K562 (cell line): ENCODE data around the gene ACTRT3. TPM values are rescaled to one million over a fixed set of nuclear protein-coding genes. Genes with fewer than 3 reads are reported as not detected.

Experiments
- ARID3B ChIP-seq: fragments of 250-450 bp; sonication (Bioruptor Pico); IDR thresholded peaks from 2 replicates; pipeline ENCODE4 v1.4.0; 2020; ENCODE audit warnings: borderline replicate concordance
- BRF1 ChIP-seq: IDR thresholded peaks from 3 replicates; pipeline ENCODE4 v1.6.1; 2011; ENCODE audit warnings: borderline replicate concordance, mild to moderate bottlenecking; ENCODE audit not compliant: insufficient read length; ENCODE audit errors: extremely low read depth
- CREBBP ChIP-seq: IDR thresholded peaks from one replicate; pipeline ENCODE4 v1.6.1; 2012; ENCODE audit warnings: low read depth, mild to moderate bottlenecking, control low read depth, inconsistent platforms, low read length
- EGR1 ChIP-seq: fragments of 450-650 bp; conservative IDR thresholded peaks from 2 replicates; pipeline ENCODE4 v1.6.1; 2017; ENCODE audit warnings: mild to moderate bottlenecking
- ETS2 ChIP-seq: IDR thresholded peaks from 2 replicates; pipeline ENCODE4 v1.6.1; 2016; ENCODE audit warnings: borderline replicate concordance, missing genetic modification characterization, mild to moderate bottlenecking, moderate library complexity, missing compliant biosample characterization; ENCODE audit not compliant: poor library complexity, severe bottlenecking
- FOXA3 ChIP-seq, 2 experiments: fragments of 450-650 bp in 1 of 2; sonication (generic) in 1 of 2; formaldehyde crosslinking; IDR thresholded peaks in 1 of 2; conservative IDR thresholded peaks in 1 of 2; 2 replicates each; pipeline versions ENCODE4 v1.4.0 to v1.8.0; 2020 to 2022; ENCODE audit warnings: mild to moderate bottlenecking in 2 of 2, missing genetic modification reagents in 1 of 2
- HCFC1 ChIP-seq: IDR thresholded peaks from 2 replicates; pipeline ENCODE4 v1.6.1; 2012; ENCODE audit warnings: low read depth, low read length, improper control_type of control experiment
- HMG20A ChIP-seq: fragments of 450-650 bp; formaldehyde crosslinking; conservative IDR thresholded peaks from 2 replicates; pipeline ENCODE4 v1.4.0; 2020; ENCODE audit warnings: mild to moderate bottlenecking, mixed read lengths
- JUND ChIP-seq, 2 experiments: IDR thresholded peaks; 2 replicates in 1 of 2; 3 replicates in 1 of 2; pipeline ENCODE4 v1.6.1; 2011; ENCODE audit warnings: borderline replicate concordance in 2 of 2, low read depth in 2 of 2, low read length in 2 of 2, improper control_type of control experiment in 1 of 2, missing biosample characterization in 1 of 2, missing genetic modification characterization in 1 of 2, missing genetic modification reagents in 1 of 2
- SIX5 ChIP-seq, 2 experiments: IDR thresholded peaks; 2 replicates each; pipeline ENCODE4 v1.6.1; 2011; ENCODE audit warnings: low read length in 2 of 2, borderline replicate concordance in 1 of 2, low read depth in 1 of 2, mild to moderate bottlenecking in 1 of 2, moderate library complexity in 1 of 2; ENCODE audit not compliant: insufficient read depth in 1 of 2
- SMAD3 ChIP-seq: fragments of 450-650 bp; formaldehyde crosslinking; conservative IDR thresholded peaks from 2 replicates; pipeline ENCODE4 v1.4.0; 2020; ENCODE audit warnings: mild to moderate bottlenecking
- STAT6 ChIP-seq: sonication (generic); formaldehyde crosslinking; IDR thresholded peaks from 2 replicates; pipeline ENCODE4 v1.8.1; 2023; ENCODE audit warnings: mild to moderate bottlenecking, missing genetic modification reagents
- TARDBP ChIP-seq: fragments of 450-650 bp; IDR thresholded peaks from 2 replicates; pipeline ENCODE4 v1.6.1; 2016
- VEZF1 ChIP-seq: fragments of 200-800 bp; sonication (Bioruptor generic); IDR thresholded peaks from 2 replicates; pipeline ENCODE4 v1.6.1; 2017; ENCODE audit warnings: missing genetic modification characterization, missing compliant biosample characterization
- ZC3H11A ChIP-seq: IDR thresholded peaks from 2 replicates; pipeline ENCODE4 v1.6.1; 2012; ENCODE audit warnings: low read depth, low read length, improper control_type of control experiment
- ZNF23 ChIP-seq: fragments of 250-450 bp; sonication (Bioruptor Pico); IDR thresholded peaks from 2 replicates; pipeline ENCODE4 v1.4.0; 2020; ENCODE audit warnings: mild to moderate bottlenecking
- ZNF41 ChIP-seq: fragments of 250-450 bp; sonication (Bioruptor Pico); conservative IDR thresholded peaks from 2 replicates; pipeline ENCODE4 v1.4.0; 2020; ENCODE audit warnings: mild to moderate bottlenecking
- ZNF639 ChIP-seq, 2 experiments: fragments of 200-800 bp in 1 of 2; sonication (Bioruptor generic) in 1 of 2; sonication (generic) in 1 of 2; formaldehyde crosslinking in 1 of 2; IDR thresholded peaks in 1 of 2; conservative IDR thresholded peaks in 1 of 2; 2 replicates each; pipeline versions ENCODE4 v1.5.0 to v1.6.1; 2016 to 2020; ENCODE audit warnings: missing compliant biosample characterization in 1 of 2, missing genetic modification characterization in 1 of 2, missing genetic modification reagents in 1 of 2
- polyA plus RNA-seq, 8 experiments: library from polyadenylated mRNA; depleted of rRNA in 4 of 8; stranded (reverse) in 5 of 8; unstranded in 3 of 8; fragments of >200 nt; fragmentation: Nextera tagmentation in 2 of 8; fragmentation: Illumina TruSeq in 1 of 8; extraction: Ambion mirVana in 2 of 8; extraction: Trizol in 1 of 8; gene quantifications; 2 replicates each; pipeline versions ENCODE4 v1.2.1 to v1.2.3, GENCODE V29; 2011 to 2014; ENCODE audit warnings: inconsistent platforms in 1 of 8, missing spikeins in 1 of 8
- total RNA-seq, 7 experiments: library from RNA; depleted of rRNA in 6 of 7; stranded (reverse); fragments of >200 nt in 6 of 7; fragmentation: Illumina TruSeq in 2 of 7; extraction: Trizol in 2 of 7; gene quantifications; 2 replicates each; pipeline versions ENCODE4 v1.2.1 to v1.2.3, GENCODE V29; 2011 to 2021; ENCODE audit warnings: low replicate concordance in 1 of 7

Gene ACTRT3
- total and polyA plus RNA-seq, 9 of the 15 experiments (the other 6 are each of a cell fraction or from before 2014, with no cell fraction given) = 0.06 to 0.11 (median 0.07) TPM; not detected in 5

GRCh38 chr3:169764882-169765612, 4.3 kb downstream of the ACTRT3 start, which contains the start of gene TERC (continued):
- no peak for TF ChIP-seq STAT6 (CRISPR knock-in tag)
- TF ChIP-seq SIX5 (IDR thresholded peaks at IDR 0.05; ENCODE audit: borderline replicate concordance in 1 of 2, insufficient read depth in 1 of 2, low read depth in 1 of 2, low read length in 2 of 2) = peak in 1 of 2 experiments; percentile 29; a peak in 1 of 4 replicates
- TF ChIP-seq ZNF23 = no peak
- TF ChIP-seq TARDBP = no peak
- no peak for TF ChIP-seq FOXA3 (CRISPR knock-in tag; conservative IDR thresholded peaks at IDR 0.05 in 1 of 2, IDR thresholded peaks at IDR 0.05 in 1 of 2)
- TF ChIP-seq VEZF1 = peak; percentile 91
- no peak for TF ChIP-seq ZC3H11A
- TF ChIP-seq CREBBP = no peak
- TF ChIP-seq ZNF639 (CRISPR knock-in tag; conservative IDR thresholded peaks at IDR 0.05 in 1 of 2, IDR thresholded peaks at IDR 0.05 in 1 of 2) = no peak
- TF ChIP-seq ZNF41 (CRISPR knock-in tag) = no peak
- no peak for TF ChIP-seq SMAD3
- TF ChIP-seq ARID3B (CRISPR knock-in tag) = no peak
- TF ChIP-seq EGR1 = no peak; the same call in 1 of the 2 replicates
- no peak for TF ChIP-seq HMG20A
- TF ChIP-seq HCFC1 = peak; percentile 67
- TF ChIP-seq BRF1 = no peak
- TF ChIP-seq ETS2 (tag) = no peak
- peak; percentile 18; the same call in 1 of the 2 replicates for TF ChIP-seq JUND (IDR thresholded peaks at IDR 0.05; ENCODE audit: borderline replicate concordance, low read depth, low read length)
- no peak for TF ChIP-seq JUND (tag; IDR thresholded peaks at IDR 0.05; ENCODE audit: borderline replicate concordance, low read depth, low read length)
